ENCODE results near the gene TEDC2.
A peak's percentile ranks its signal among the peaks of the same experiment; 100 is the strongest.
"Not testable (repeated sequence)": the region's sequence is repeated elsewhere in the genome, so short reads cannot be mapped to it uniquely, and the experiment has no call there.

Gene TEDC2

GRCh38 chr16:2459647-2460390, at the start of gene TEDC2:
TSS of gene TEDC2 (plus strand) at chr16:2460109. CDS start at chr16:2460145, 36 bp downstream.
- DNase-seq: peak; percentile 97 to 100

- no peak for DNase-seq
Observed at GRCh38 chr16:2415085-2415484, 44.8 kb upstream of the TEDC2 start.

GRCh38 chr16:2420035-2420434, 39.9 kb upstream of the TEDC2 start:
- DNase-seq: no peak

GRCh38 chr16:2422123-2422867, 37.6 kb upstream of the TEDC2 start:
- no peak for DNase-seq

GRCh38 chr16:2424061-2425007, 35.6 kb upstream of the TEDC2 start:
- no peak for DNase-seq

- no peak for DNase-seq
Observed at GRCh38 chr16:2425008-2425518, 34.8 kb upstream of the TEDC2 start.

- no peak for DNase-seq
Observed at GRCh38 chr16:2425825-2426430, 34.0 kb upstream of the TEDC2 start.

- no peak for DNase-seq
Observed at GRCh38 chr16:2426941-2427361, 33.0 kb upstream of the TEDC2 start.

GRCh38 chr16:2427526-2427925, 32.4 kb upstream of the TEDC2 start:
- DNase-seq: no peak

- peak in 1 of 2 experiments; percentile 64 for DNase-seq
Observed at GRCh38 chr16:2428051-2428783, 31.7 kb upstream of the TEDC2 start.

GRCh38 chr16:2428784-2429033, 31.2 kb upstream of the TEDC2 start:
- DNase-seq: no peak

- peak; percentile 98 to 99 for DNase-seq
Observed at GRCh38 chr16:2429034-2429770, 30.7 kb upstream of the TEDC2 start, which contains the start of gene CCNF. TSS of gene CCNF (plus strand) at chr16:2429447. CDS start at chr16:2429482, 35 bp downstream.

- no peak for DNase-seq
Observed at GRCh38 chr16:2429771-2430663, 29.9 kb upstream of the TEDC2 start.

- DNase-seq: no peak
Observed at GRCh38 chr16:2432286-2432685, 27.6 kb upstream of the TEDC2 start.

GRCh38 chr16:2432801-2433505, 27.0 kb upstream of the TEDC2 start:
- DNase-seq: no peak

- DNase-seq: not testable (repeated sequence)
Observed at GRCh38 chr16:2435236-2435635, 24.7 kb upstream of the TEDC2 start.

GRCh38 chr16:2436110-2436509, 23.8 kb upstream of the TEDC2 start:
- no peak for DNase-seq

GRCh38 chr16:2437032-2437790, 22.7 kb upstream of the TEDC2 start:
- no peak for DNase-seq

- DNase-seq: no peak
Observed at GRCh38 chr16:2438121-2438520, 21.8 kb upstream of the TEDC2 start.
